ENCODE measurements around the gene S1PR3.

DNA sequence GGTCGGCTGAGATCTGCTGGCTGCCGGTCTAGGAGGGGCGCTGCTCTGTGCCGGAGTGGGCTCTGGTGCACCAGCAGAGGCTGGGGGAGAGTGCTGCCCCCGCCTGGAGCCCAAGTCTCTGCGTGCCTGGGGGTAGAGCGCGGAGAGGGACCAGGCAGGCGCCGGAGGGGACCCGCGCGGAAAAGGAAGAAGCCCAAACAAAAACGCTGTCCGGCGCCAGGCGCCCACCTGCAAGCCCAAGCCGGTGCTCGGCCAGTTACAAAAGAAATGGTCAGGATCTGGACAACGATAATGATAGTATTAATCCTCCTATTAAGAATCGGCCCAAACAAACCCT is 571 bp upstream of the S1PR3 start:
- TF ChIP-seq, protein P1, sequence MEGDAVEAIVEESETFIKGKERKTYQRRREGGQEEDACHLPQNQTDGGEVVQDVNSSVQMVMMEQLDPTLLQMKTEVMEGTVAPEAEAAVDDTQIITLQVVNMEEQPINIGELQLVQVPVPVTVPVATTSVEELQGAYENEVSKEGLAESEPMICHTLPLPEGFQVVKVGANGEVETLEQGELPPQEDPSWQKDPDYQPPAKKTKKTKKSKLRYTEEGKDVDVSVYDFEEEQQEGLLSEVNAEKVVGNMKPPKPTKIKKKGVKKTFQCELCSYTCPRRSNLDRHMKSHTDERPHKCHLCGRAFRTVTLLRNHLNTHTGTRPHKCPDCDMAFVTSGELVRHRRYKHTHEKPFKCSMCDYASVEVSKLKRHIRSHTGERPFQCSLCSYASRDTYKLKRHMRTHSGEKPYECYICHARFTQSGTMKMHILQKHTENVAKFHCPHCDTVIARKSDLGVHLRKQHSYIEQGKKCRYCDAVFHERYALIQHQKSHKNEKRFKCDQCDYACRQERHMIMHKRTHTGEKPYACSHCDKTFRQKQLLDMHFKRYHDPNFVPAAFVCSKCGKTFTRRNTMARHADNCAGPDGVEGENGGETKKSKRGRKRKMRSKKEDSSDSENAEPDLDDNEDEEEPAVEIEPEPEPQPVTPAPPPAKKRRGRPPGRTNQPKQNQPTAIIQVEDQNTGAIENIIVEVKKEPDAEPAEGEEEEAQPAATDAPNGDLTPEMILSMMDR (conservative IDR thresholded peaks at IDR 0.05; ENCODE audit: low read depth, low read length) = no peak
- no peak for TF ChIP-seq EZH2 (IDR thresholded peaks at IDR 0.05; ENCODE audit: low read length, unreplicated experiment)
